Esophagus muscularis mucosa (tissue), 4 donors: Measurements from ENCODE around the gene TCF3. TPM values are rescaled to one million over a fixed set of nuclear protein-coding genes. Genes with fewer than 3 reads are reported as not detected.

Experiments
- DNase-seq: peaks from one replicate; pipeline ENCODE4 v3.0.0-alpha.2; 2017; ENCODE audit errors: extremely low spot score
- H3K27ac ChIP-seq, 4 donors: fragments of 200-600 bp; sonication (generic); replicated peaks in 1 of 4; 1 replicate in 3 of 4; 2 replicates in 1 of 4; pipeline ENCODE4 v1.5.1; 2016 to 2019; ENCODE audit warnings: mild to moderate bottlenecking in 1 of 4
- H3K27me3 ChIP-seq, 4 donors: fragments of 200-600 bp; sonication (generic); one replicate each; pipeline versions ENCODE4 v1.5.1 to v1.6.0; 2016 to 2019
- H3K36me3 ChIP-seq, 4 donors: fragments of 200-600 bp; sonication (generic); one replicate each; pipeline ENCODE4 v1.5.1; 2016 to 2019
- H3K4me1 ChIP-seq, 4 donors: fragments of 200-600 bp; sonication (generic); one replicate each; pipeline ENCODE4 v1.5.1; 2016 to 2019
- H3K4me3 ChIP-seq, 4 donors: fragments of 200-600 bp; sonication (generic); 1 replicate in 2 of 4; 2 replicates in 2 of 4; pipeline ENCODE4 v1.5.1; 2016 to 2019; ENCODE audit warnings: mild to moderate bottlenecking in 4 of 4, moderate library complexity in 1 of 4
- H3K9me3 ChIP-seq, 4 donors: fragments of 200-600 bp; sonication (generic); 1 replicate in 3 of 4; 2 replicates in 1 of 4; pipeline ENCODE4 v1.5.1; 2016 to 2019
- CTCF ChIP-seq, 3 experiments: fragments of 200-600 bp in 2 of 3; fragments of 450-650 bp in 1 of 3; sonication (generic) in 2 of 3; IDR thresholded peaks; one replicate each; pipeline ENCODE4 v1.5.1; 2017 to 2019; ENCODE audit warnings: antibody characterized with exemption in 3 of 3, mild to moderate bottlenecking in 2 of 3, moderate library complexity in 1 of 3
- EP300 ChIP-seq: sonication (generic); formaldehyde crosslinking; IDR thresholded peaks from one replicate; pipeline ENCODE4 v1.6.1; 2017; ENCODE audit warnings: antibody characterized with exemption
- POLR2A ChIP-seq: fragments of 450-650 bp; IDR thresholded peaks from one replicate; pipeline ENCODE4 v1.6.1; 2017; ENCODE audit warnings: antibody characterized with exemption, moderate library complexity, mild to moderate bottlenecking, low read depth
- POLR2AphosphoS5 ChIP-seq, 2 donors: sonication (generic); formaldehyde crosslinking; IDR thresholded peaks; one replicate each; pipeline ENCODE4 v1.6.1; 2017; ENCODE audit warnings: antibody characterized with exemption in 2 of 2
- WGBS: methylation state at CpG from one replicate; pipeline ENCODE4 v1.1.5; 2018; 5-methylcytosine and 5-hydroxymethylcytosine counted together
- intact Hi-C: fragments of 100-400 bp; cut with DNase I; formaldehyde crosslinking; loops from one replicate; pipeline ENCODE4 v1.15.1; 2023
- total RNA-seq, 4 donors: library from RNA; depleted of rRNA; stranded (reverse); fragments of >200 nt; gene quantifications; one replicate each; pipeline versions ENCODE4 v1.1.0 to v1.2.1, GENCODE V29; 2016

TCF3 gene
- total RNA-seq, 4 donors from 2014 or later: 32.0 to 53.6 (median 46.5) TPM

- intact Hi-C loops: no loop called here
- H3K4me3 ChIP-seq: peak within 1 kb of the TSS; percentile 62 to 91 (median 78)
- H3K27me3 ChIP-seq: no peaks in the 10 kb centered on the region
- DNase-seq: peak; percentile 96
- peaks cover 11 to 35% (median 29%) of the 10 kb centered on the region in 4 donors for H3K36me3 ChIP-seq
- peak within 1 kb of the TSS; percentile 91 to 98 (median 94) for H3K27ac ChIP-seq
- peak in 2 of 3 experiments; percentile 12 to 21 for TF ChIP-seq CTCF (IDR thresholded peaks at IDR 0.05)
- TF ChIP-seq EP300: no peak
- TF ChIP-seq POLR2AphosphoS5 (IDR thresholded peaks at IDR 0.05): peak; percentile 74 to 81
- TF ChIP-seq POLR2A: no peak
- no peaks in the 10 kb centered on the region for H3K9me3 ChIP-seq
- peaks cover 23 to 44% (median 36%) of the 10 kb centered on the region in 4 donors for H3K4me1 ChIP-seq
- 4% methylated on average over 31 of the region's 68 CpGs for WGBS
These were observed 59.5 kb downstream of the TCF3 start, which contains the start of gene MBD3 for GRCh38 chr19:1592755-1593500. Gene MBD3 (minus strand): TSS chr19:1592865. CDS start chr19:1592631, 234 bp downstream.

DNA sequence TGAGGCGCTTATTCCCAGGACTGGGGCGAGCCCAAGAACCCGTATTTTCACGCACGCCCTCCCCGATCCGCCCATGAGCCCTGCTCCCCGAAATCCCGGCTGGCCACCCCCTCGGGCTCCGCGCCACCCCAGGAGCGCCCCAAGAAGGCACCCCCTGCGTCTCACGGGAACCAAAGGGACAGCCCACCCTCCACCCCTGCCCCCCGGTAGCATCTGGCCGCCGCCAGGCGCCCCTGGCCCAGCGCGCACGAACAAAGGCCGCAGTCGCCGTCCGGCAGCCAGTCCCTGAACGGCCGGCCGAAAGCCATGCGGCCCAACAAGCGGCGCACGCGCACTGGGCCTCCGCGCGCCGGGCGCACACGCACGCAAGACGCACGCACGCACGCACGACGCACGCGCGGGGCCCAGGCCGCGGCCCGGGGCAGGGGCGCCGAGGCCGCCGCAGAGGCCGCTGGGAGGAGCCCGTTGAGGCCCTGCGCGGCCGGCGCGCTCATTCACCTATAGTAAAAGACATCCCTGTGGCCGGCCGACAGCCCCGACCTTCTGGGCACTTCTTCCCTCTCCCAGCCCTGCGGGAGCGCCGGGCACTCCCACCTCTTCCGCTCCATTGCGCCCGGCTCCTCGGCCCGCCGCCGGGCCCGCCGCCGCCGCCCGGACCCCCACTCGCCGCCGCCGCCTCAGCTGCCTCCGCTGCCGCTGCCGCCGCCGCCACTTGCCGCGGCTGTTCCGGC is 60.2 kb downstream of the TCF3 start:
- Histone ChIP-seq H3K27me3 (no peaks in the 10 kb centered on the region), H3K4me1 (peaks cover 23 to 48% (median 37%) of the 10 kb centered on the region in 4 donors), H3K27ac (peak overlapping the region; percentile 91 to 98 (median 94)), H3K36me3 (peaks cover 4 to 28% (median 21%) of the 10 kb centered on the region in 4 donors), H3K9me3 (no peaks in the 10 kb centered on the region), H3K4me3 (peak overlapping the region; percentile 62 to 91 (median 78))
- peak; percentile 93 for DNase-seq
- intact Hi-C loops: no loop called here
- TF ChIP-seq CTCF (IDR thresholded peaks at IDR 0.05) (peak in 1 of 3 experiments; percentile 6), POLR2A (peak; percentile 62), EP300 (no peak), POLR2AphosphoS5 (IDR thresholded peaks at IDR 0.05) (peak; percentile 72 to 80)
- WGBS: under 1% methylated on average over 42 of the region's 94 CpGs

GRCh38 chr19:1591421-1592023 is 60.9 kb downstream of the TCF3 start:
- DNase-seq: no peak
- intact Hi-C loops: no loop called here
- 1% methylated on average over 19 of the region's 31 CpGs for WGBS
- H3K27me3 ChIP-seq: no peaks in the 10 kb centered on the region
- peaks cover 0 to 21% (median 15%) of the 10 kb centered on the region in 4 donors for H3K36me3 ChIP-seq
- peak overlapping the region; percentile 62 to 91 (median 78) for H3K4me3 ChIP-seq
- H3K27ac ChIP-seq: peak overlapping the region; percentile 91 to 98 (median 94)
- no peaks in the 10 kb centered on the region for H3K9me3 ChIP-seq
- TF ChIP-seq CTCF (IDR thresholded peaks at IDR 0.05) (no peak), POLR2AphosphoS5 (IDR thresholded peaks at IDR 0.05) (no peak), EP300 (no peak), POLR2A (no peak)
- H3K4me1 ChIP-seq: peaks cover 23 to 48% (median 37%) of the 10 kb centered on the region in 4 donors

DNA sequence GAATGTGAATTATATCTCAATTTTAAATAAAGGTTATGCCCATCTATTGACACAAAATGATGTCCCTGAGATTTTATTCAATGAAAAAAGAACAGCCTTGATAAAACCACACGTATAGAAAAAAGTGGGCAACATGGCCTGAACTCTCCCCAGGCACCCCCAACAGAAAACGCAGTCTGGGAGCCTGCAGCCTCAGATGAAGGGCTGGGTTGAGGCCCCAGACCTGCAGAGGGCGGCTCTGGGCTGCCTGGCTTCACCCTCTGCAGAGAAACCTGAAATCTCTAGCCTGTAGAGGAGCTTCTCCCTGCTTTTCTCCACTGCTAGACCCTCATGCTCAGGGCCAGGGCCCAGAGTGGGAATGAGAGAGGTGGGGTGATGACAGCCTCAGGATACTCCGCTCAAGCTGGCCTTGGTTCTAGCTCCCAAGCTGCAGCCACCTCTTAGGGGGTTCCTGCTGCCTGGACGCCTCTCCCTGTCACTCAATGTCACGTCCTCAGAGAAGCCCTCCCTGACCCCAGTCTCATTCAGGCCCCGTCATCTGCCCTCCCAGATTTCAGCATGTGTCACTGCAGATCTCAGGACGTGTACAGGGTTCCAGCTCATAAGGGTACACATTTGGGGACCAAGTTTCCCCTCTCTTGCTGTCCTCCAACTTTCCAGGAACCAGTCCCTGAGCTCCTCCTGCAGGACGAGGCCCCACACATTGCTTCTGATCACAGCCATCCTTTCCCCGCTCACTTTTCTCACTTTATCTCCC is 61.6 kb downstream of the TCF3 start:
- H3K27ac ChIP-seq: peak overlapping the region; percentile 91 to 98 (median 94)
- no peaks in the 10 kb centered on the region for H3K9me3 ChIP-seq
- H3K4me3 ChIP-seq: peak overlapping the region; percentile 62 to 91 (median 78)
- peaks cover 23 to 48% (median 37%) of the 10 kb centered on the region in 4 donors for H3K4me1 ChIP-seq
- H3K27me3 ChIP-seq: no peaks in the 10 kb centered on the region
- intact Hi-C loops: no loop called here
- 25% methylated on average over 9 of the region's 10 CpGs for WGBS
- TF ChIP-seq POLR2AphosphoS5 (IDR thresholded peaks at IDR 0.05) (no peak), CTCF (IDR thresholded peaks at IDR 0.05) (no peak), POLR2A (no peak), EP300 (no peak)
- DNase-seq: no peak
- peaks cover 0 to 15% (median 8%) of the 10 kb centered on the region in 4 donors for H3K36me3 ChIP-seq
